Neural progenitor cell (in vitro differentiated cells): ENCODE data around the gene CALHM2. TPM values are rescaled to one million over a fixed set of nuclear protein-coding genes. Genes with fewer than 3 reads are reported as not detected.

Source experiments
- DNase-seq: peaks from one replicate; pipeline ENCODE4 v3.0.0-alpha.2; 2016; ENCODE audit warnings: low spot score
- H2AFZ ChIP-seq: fragments of 200-600 bp; sonication (generic); replicated peaks from 2 replicates; pipeline ENCODE4 v1.6.1; 2016; ENCODE audit warnings: antibody characterized with exemption
- H3F3A ChIP-seq: fragments of 200-600 bp; sonication (generic); 2 replicates; pipeline ENCODE4 v1.6.1; 2016; ENCODE audit warnings: antibody characterized with exemption, low read depth
- H3K27ac ChIP-seq: fragments of 200-600 bp; sonication (generic); 2 replicates; pipeline ENCODE4 v1.5.1; 2016; ENCODE audit warnings: mild to moderate bottlenecking
- H3K27me3 ChIP-seq: fragments of 200-600 bp; sonication (generic); 2 replicates; pipeline ENCODE4 v1.6.1; 2016; ENCODE audit warnings: mild to moderate bottlenecking, moderate library complexity
- H3K36me3 ChIP-seq: fragments of 200-600 bp; sonication (generic); 2 replicates; pipeline ENCODE4 v1.5.1; 2016
- H3K4me1 ChIP-seq: fragments of 200-600 bp; sonication (generic); 2 replicates; pipeline ENCODE4 v1.6.1; 2016; ENCODE audit warnings: mixed run types
- H3K4me2 ChIP-seq: fragments of 200-600 bp; sonication (generic); 2 replicates; pipeline ENCODE4 v1.6.1; 2016
- H3K4me3 ChIP-seq: fragments of 200-600 bp; sonication (generic); 2 replicates; pipeline ENCODE4 v1.5.1; 2016
- H3K79me2 ChIP-seq: fragments of 200-600 bp; sonication (generic); 2 replicates; pipeline ENCODE4 v1.6.1; 2016; ENCODE audit warnings: low read depth
- H3K9ac ChIP-seq: fragments of 200-600 bp; sonication (generic); 2 replicates; pipeline ENCODE4 v1.6.1; 2016
- H3K9me3 ChIP-seq: fragments of 200-600 bp; sonication (generic); 2 replicates; pipeline ENCODE4 v1.5.1; 2016; ENCODE audit warnings: low read depth
- H4K20me1 ChIP-seq: fragments of 200-600 bp; sonication (generic); 2 replicates; pipeline ENCODE4 v1.6.1; 2016; ENCODE audit warnings: low read depth
- H3K27ac Mint-ChIP-seq: 3 replicates; pipeline ENCODE4 v1.8.0; 2021; ENCODE audit warnings: mixed read lengths
- H3K27me3 Mint-ChIP-seq: 2 replicates; pipeline ENCODE4 v1.8.0; 2022; ENCODE audit warnings: low read depth, mild to moderate bottlenecking, inconsistent platforms, moderate library complexity, mixed read lengths; ENCODE audit not compliant: insufficient read depth
- H3K36me3 Mint-ChIP-seq: 3 replicates; pipeline ENCODE4 v1.8.0; 2021; ENCODE audit warnings: mixed read lengths
- H3K4me1 Mint-ChIP-seq: 3 replicates; pipeline ENCODE4 v1.8.0; 2021; ENCODE audit warnings: mixed read lengths
- H3K4me3 Mint-ChIP-seq: 3 replicates; pipeline ENCODE4 v1.8.0; 2021; ENCODE audit warnings: mild to moderate bottlenecking, moderate library complexity, mixed read lengths
- H3K9me3 Mint-ChIP-seq: 3 replicates; pipeline ENCODE4 v1.8.0; 2020; ENCODE audit warnings: mixed read lengths
- EZH2 ChIP-seq: fragments of 200-600 bp; sonication (generic); IDR thresholded peaks from 2 replicates; pipeline ENCODE4 v1.6.1; 2017; ENCODE audit warnings: antibody characterized with exemption, mild to moderate bottlenecking, moderate library complexity
- EZH2phosphoT487 ChIP-seq: fragments of 200-600 bp; sonication (generic); IDR thresholded peaks from 2 replicates; pipeline ENCODE4 v1.6.1; 2017; ENCODE audit warnings: antibody characterized with exemption
- total RNA-seq: library from RNA; depleted of rRNA; stranded (reverse); fragments of >200 nt; gene quantifications from 2 replicates; pipeline ENCODE4 v1.2.3, GENCODE V29; 2015; ENCODE audit warnings: low replicate concordance
- TF ChIP-seq, protein P1 (sequence below): fragments of 200-600 bp; sonication (generic); IDR thresholded peaks from 2 replicates; pipeline ENCODE4 v1.5.1; 2017; ENCODE audit warnings: antibody characterized with exemption, mild to moderate bottlenecking

The CALHM2 gene
- total RNA-seq, 1 donor from 2014 or later: not detected

GRCh38 chr10:103459615-103460014 lies 7.4 kb upstream of the CALHM2 start:
- no peak overlapping the region for H3K27ac ChIP-seq
- H3K4me3 ChIP-seq: no peak overlapping the region
- no peaks in the 10 kb centered on the region for H3K27me3 ChIP-seq
- H3K4me2 ChIP-seq: no peak overlapping the region
- H4K20me1 ChIP-seq: no peaks in the 10 kb centered on the region
- H3K4me1 ChIP-seq: peaks cover 4% of the 10 kb centered on the region
- no peaks in the 10 kb centered on the region for H3K79me2 ChIP-seq
- Mint-ChIP-seq H3K4me3 (no peak overlapping the region), H3K27me3 (peaks cover 2% of the 10 kb centered on the region), H3K36me3 (no peaks in the 10 kb centered on the region), H3K4me1 (peaks cover 13% of the 10 kb centered on the region), H3K9me3 (no peaks in the 10 kb centered on the region), H3K27ac (no peak overlapping the region)
- TF ChIP-seq, protein P1, sequence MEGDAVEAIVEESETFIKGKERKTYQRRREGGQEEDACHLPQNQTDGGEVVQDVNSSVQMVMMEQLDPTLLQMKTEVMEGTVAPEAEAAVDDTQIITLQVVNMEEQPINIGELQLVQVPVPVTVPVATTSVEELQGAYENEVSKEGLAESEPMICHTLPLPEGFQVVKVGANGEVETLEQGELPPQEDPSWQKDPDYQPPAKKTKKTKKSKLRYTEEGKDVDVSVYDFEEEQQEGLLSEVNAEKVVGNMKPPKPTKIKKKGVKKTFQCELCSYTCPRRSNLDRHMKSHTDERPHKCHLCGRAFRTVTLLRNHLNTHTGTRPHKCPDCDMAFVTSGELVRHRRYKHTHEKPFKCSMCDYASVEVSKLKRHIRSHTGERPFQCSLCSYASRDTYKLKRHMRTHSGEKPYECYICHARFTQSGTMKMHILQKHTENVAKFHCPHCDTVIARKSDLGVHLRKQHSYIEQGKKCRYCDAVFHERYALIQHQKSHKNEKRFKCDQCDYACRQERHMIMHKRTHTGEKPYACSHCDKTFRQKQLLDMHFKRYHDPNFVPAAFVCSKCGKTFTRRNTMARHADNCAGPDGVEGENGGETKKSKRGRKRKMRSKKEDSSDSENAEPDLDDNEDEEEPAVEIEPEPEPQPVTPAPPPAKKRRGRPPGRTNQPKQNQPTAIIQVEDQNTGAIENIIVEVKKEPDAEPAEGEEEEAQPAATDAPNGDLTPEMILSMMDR: no peak
- TF ChIP-seq EZH2: no peak
- H2AFZ ChIP-seq: peak overlapping the region; percentile 58
- no peaks in the 10 kb centered on the region for H3F3A ChIP-seq
- DNase-seq: no peak
- H3K36me3 ChIP-seq: no peaks in the 10 kb centered on the region
- no peaks in the 10 kb centered on the region for H3K9me3 ChIP-seq
- no peak overlapping the region for H3K9ac ChIP-seq

GRCh38 chr10:103458720-103459119 lies 6.5 kb upstream of the CALHM2 start, which contains the start of gene CALHM1:
Gene CALHM1, minus strand, starts transcription at chr10:103458900. Its CDS starts 149 bp downstream, at chr10:103458751.
- Mint-ChIP-seq H3K4me1 (peaks cover 13% of the 10 kb centered on the region), H3K27ac (peak within 1 kb of the TSS; percentile 85), H3K4me3 (peak within 1 kb of the TSS; percentile 61), H3K36me3 (no peaks in the 10 kb centered on the region), H3K27me3 (peaks cover 2% of the 10 kb centered on the region), H3K9me3 (no peaks in the 10 kb centered on the region)
- no peaks in the 10 kb centered on the region for H3K79me2 ChIP-seq
- peak within 1 kb of the TSS; percentile 58 for H2AFZ ChIP-seq
- H3K9me3 ChIP-seq: no peaks in the 10 kb centered on the region
- no peak within 1 kb of the TSS for H3K27ac ChIP-seq
- no peaks in the 10 kb centered on the region for H3K36me3 ChIP-seq
- TF ChIP-seq EZH2 (no peak), EZH2phosphoT487 (no peak)
- TF ChIP-seq, protein P1: no peak
- no peak within 1 kb of the TSS for H3K9ac ChIP-seq
- H3K4me2 ChIP-seq: peak within 1 kb of the TSS; percentile 47
- no peak within 1 kb of the TSS for H3K4me3 ChIP-seq
- H3K4me1 ChIP-seq: peaks cover 4% of the 10 kb centered on the region
- H3F3A ChIP-seq: no peaks in the 10 kb centered on the region
- no peaks in the 10 kb centered on the region for H3K27me3 ChIP-seq
- peak; percentile 68 for DNase-seq
- H4K20me1 ChIP-seq: no peaks in the 10 kb centered on the region

DNA sequence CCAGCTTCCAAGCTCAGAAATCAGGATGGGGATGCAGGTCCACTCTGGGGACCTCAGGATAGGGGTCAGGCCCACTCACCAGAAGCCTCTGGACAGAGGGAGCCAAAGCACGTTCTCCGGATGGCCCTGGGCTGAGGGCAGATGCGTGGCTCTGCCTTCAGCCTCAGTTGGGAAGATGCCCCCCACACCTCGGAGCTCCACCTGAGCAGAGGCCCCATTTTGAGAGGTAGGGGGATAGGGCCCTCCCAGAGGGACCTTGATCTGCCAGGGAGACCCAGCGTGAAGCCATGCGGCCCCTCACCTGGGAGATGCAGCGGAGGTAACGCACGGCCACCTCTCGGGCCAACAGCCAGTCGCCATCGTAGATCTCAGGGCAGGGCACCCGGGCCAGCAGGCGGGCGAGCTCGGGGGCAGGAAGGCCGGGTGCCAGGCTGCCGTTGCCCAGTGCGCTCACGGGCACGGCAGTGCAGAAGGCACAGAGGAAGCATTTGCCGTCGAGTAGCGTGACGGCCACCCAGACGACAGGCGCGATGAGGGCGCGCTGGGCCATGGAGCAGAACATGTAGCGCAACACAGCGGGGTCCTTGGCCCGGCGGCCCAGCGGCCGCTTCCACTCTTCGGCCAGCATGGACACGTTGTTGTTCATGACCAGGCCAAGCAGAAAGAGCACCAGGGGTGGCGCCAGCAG lies 5.9 kb upstream of the CALHM2 start:
- H3K4me3 Mint-ChIP-seq: no peak overlapping the region
- peaks cover 4% of the 10 kb centered on the region for H3K4me1 ChIP-seq
- no peaks in the 10 kb centered on the region for H3K9me3 Mint-ChIP-seq
- no peaks in the 10 kb centered on the region for H3K36me3 Mint-ChIP-seq
- H3K27ac Mint-ChIP-seq: no peak overlapping the region
- no peaks in the 10 kb centered on the region for H3K79me2 ChIP-seq
- DNase-seq: no peak
- no peaks in the 10 kb centered on the region for H3F3A ChIP-seq
- no peak overlapping the region for H3K4me2 ChIP-seq
- no peak overlapping the region for H2AFZ ChIP-seq
- H4K20me1 ChIP-seq: no peaks in the 10 kb centered on the region
- peaks cover 2% of the 10 kb centered on the region for H3K27me3 Mint-ChIP-seq
- TF ChIP-seq EZH2phosphoT487 (no peak), EZH2 (no peak)
- TF ChIP-seq, protein P1: no peak
- no peak overlapping the region for H3K27ac ChIP-seq
- H3K36me3 ChIP-seq: no peaks in the 10 kb centered on the region
- H3K9ac ChIP-seq: no peak overlapping the region
- H3K4me1 Mint-ChIP-seq: peaks cover 13% of the 10 kb centered on the region
- no peak overlapping the region for H3K4me3 ChIP-seq
- H3K27me3 ChIP-seq: no peaks in the 10 kb centered on the region
- no peaks in the 10 kb centered on the region for H3K9me3 ChIP-seq
